HG02840 (cell line): ENCODE measurements around the gene TMEM132E.
"Not testable (repeated sequence)": the region's sequence is repeated elsewhere in the genome, so short reads cannot be mapped to it uniquely, and the experiment has no call there.

Experiments
- ATAC-seq: cut with Tn5 transposase; IDR thresholded peaks from one replicate; pipeline ENCODE4 v1.9.1; 2021; ENCODE audit warnings: mild to moderate bottlenecking, moderate library complexity, moderate number of reproducible peaks; ENCODE audit not compliant: unreplicated experiment, low FRiP score

Gene TMEM132E

GRCh38 chr17:34579017-34579946 lies at the start of gene TMEM132E:
TMEM132E (plus strand) TSS chr17:34579582; CDS start chr17:34581077, 1,495 bp downstream.
- no peak for ATAC-seq

GRCh38 chr17:34530918-34531317 lies 48.5 kb upstream of the TMEM132E start:
- ATAC-seq = no peak

- ATAC-seq = no peak
Measured at GRCh38 chr17:34532281-34533065, 46.9 kb upstream of the TMEM132E start.

- no peak for ATAC-seq
Measured at GRCh38 chr17:34533806-34534527, 45.4 kb upstream of the TMEM132E start.

- ATAC-seq = no peak
Measured at GRCh38 chr17:34537445-34537844, 41.9 kb upstream of the TMEM132E start.

- ATAC-seq = not testable (repeated sequence)
Measured at GRCh38 chr17:34538582-34538981, 40.8 kb upstream of the TMEM132E start.

- no peak for ATAC-seq
Measured at GRCh38 chr17:34539881-34540280, 39.5 kb upstream of the TMEM132E start.

GRCh38 chr17:34542700-34543336 lies 36.6 kb upstream of the TMEM132E start:
- ATAC-seq = no peak

GRCh38 chr17:34547453-34548063 lies 31.8 kb upstream of the TMEM132E start:
- no peak for ATAC-seq

GRCh38 chr17:34549966-34550365 lies 29.4 kb upstream of the TMEM132E start:
- no peak for ATAC-seq

- ATAC-seq = no peak
Measured at GRCh38 chr17:34553907-34554306, 25.5 kb upstream of the TMEM132E start.

GRCh38 chr17:34556384-34556783 lies 23.0 kb upstream of the TMEM132E start:
- ATAC-seq = no peak

GRCh38 chr17:34556931-34557330 lies 22.5 kb upstream of the TMEM132E start:
- ATAC-seq = no peak

- ATAC-seq = no peak
Measured at GRCh38 chr17:34561328-34561727, 18.1 kb upstream of the TMEM132E start.

- no peak for ATAC-seq
Measured at GRCh38 chr17:34562387-34562786, 17.0 kb upstream of the TMEM132E start.

GRCh38 chr17:34565713-34566112 lies 13.7 kb upstream of the TMEM132E start:
- ATAC-seq = no peak

- ATAC-seq = no peak
Measured at GRCh38 chr17:34566201-34566600, 13.2 kb upstream of the TMEM132E start.

GRCh38 chr17:34566873-34567272 lies 12.5 kb upstream of the TMEM132E start:
- ATAC-seq = no peak

GRCh38 chr17:34567691-34568465 lies 11.5 kb upstream of the TMEM132E start:
- ATAC-seq = no peak
